Parathyroid adenoma (tissue), 2 donors: Measurements from ENCODE around the gene MOGAT3.

Source experiments
- H2AFZ ChIP-seq: fragments of 300-600 bp; sonication (generic); one replicate; pipeline ENCODE4 v1.7.0; 2017; ENCODE audit warnings: antibody characterized with exemption, mild to moderate bottlenecking
- H3K27ac ChIP-seq: fragments of 300-600 bp; sonication (generic); one replicate; pipeline ENCODE4 v1.7.0; 2017
- H3K27me3 ChIP-seq: fragments of 300-600 bp; sonication (generic); one replicate; pipeline ENCODE4 v1.7.0; 2017; ENCODE audit warnings: low read length; ENCODE audit not compliant: control insufficient read depth, insufficient read depth
- H3K36me3 ChIP-seq: fragments of 300-600 bp; sonication (generic); one replicate; pipeline ENCODE4 v1.7.0; 2017; ENCODE audit warnings: low read length; ENCODE audit not compliant: control insufficient read depth, insufficient read depth
- H3K4me1 ChIP-seq: fragments of 300-600 bp; sonication (generic); one replicate; pipeline ENCODE4 v1.7.0; 2017; ENCODE audit warnings: control low read depth
- H3K4me2 ChIP-seq: fragments of 300-600 bp; sonication (generic); one replicate; pipeline ENCODE4 v1.7.0; 2017; ENCODE audit warnings: low read length
- H3K4me3 ChIP-seq: fragments of 300-600 bp; sonication (generic); one replicate; pipeline ENCODE4 v1.7.0; 2017; ENCODE audit warnings: low read depth, low read length
- H3K79me2 ChIP-seq: fragments of 300-600 bp; sonication (generic); one replicate; pipeline ENCODE4 v1.7.0; 2017; ENCODE audit warnings: control low read depth
- H3K9ac ChIP-seq: fragments of 300-600 bp; sonication (generic); one replicate; pipeline ENCODE4 v1.7.0; 2017; ENCODE audit warnings: mild to moderate bottlenecking
- H3K9me3 ChIP-seq: fragments of 300-600 bp; sonication (generic); one replicate; pipeline ENCODE4 v1.7.0; 2017; ENCODE audit warnings: low read length; ENCODE audit not compliant: control insufficient read depth
- TF ChIP-seq, protein P1 (sequence below): fragments of 300-600 bp; sonication (generic); IDR thresholded peaks from one replicate; pipeline ENCODE4 v1.7.0; 2017; ENCODE audit warnings: antibody characterized with exemption, mild to moderate bottlenecking
- donor health status: primary hyperparathyroidism.

MOGAT3 gene

DNA sequence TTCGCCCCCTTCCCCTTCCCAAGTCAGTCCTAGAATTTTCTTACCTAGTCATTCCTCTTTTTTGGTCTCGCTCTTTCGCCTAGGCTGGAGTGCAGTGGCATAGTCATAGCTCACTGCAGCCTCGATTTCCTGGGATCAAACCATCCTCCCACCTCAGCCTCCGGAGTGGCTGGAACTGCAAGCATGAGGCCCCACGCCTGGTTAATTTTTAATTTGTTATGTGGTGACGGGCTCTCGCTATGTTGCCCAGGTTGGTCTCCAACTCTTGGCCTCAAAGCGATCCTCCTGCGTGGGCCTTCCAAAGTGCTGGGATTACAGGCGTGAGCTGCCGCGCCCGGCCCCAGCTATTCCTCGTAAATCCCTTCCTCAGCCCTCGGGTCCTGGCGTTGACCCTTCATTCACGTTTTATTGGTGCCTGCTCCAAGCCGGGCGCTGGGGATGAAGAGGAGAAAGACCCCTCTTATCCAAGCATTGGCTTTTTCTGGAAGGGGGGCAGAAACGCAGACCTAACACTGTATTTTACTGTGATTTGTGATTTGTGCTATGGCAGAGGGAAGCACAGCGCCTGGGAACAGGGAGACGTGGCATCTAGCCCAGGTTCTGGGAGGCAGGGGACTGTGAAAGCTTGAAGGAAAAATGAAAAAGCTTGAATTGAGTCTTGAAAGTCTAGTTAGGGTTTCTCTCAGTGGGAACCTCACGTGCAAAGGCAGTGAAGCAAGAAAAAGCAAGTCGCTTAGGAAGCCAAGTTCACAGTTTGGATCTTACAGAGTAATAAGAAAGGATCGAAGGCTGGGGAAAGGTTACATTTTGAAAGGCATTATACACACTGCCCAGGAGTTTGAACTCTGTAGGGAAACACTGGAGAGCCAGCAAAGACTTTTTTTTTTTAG, 17.6 kb upstream of the MOGAT3 start:
- H3K4me3 ChIP-seq, result peak overlapping the region; percentile 95
- peak overlapping the region; percentile 6 for H3K9ac ChIP-seq
- H3K9me3 ChIP-seq, result no peaks in the 10 kb centered on the region
- H3K27ac ChIP-seq, result peak overlapping the region; percentile 94
- H2AFZ ChIP-seq, result peak overlapping the region; percentile 91
- H3K27me3 ChIP-seq, result no peaks in the 10 kb centered on the region
- H3K36me3 ChIP-seq, result no peaks in the 10 kb centered on the region
- no peaks in the 10 kb centered on the region for H3K4me1 ChIP-seq
- H3K79me2 ChIP-seq, result peaks cover 38% of the 10 kb centered on the region
- TF ChIP-seq, protein P1, sequence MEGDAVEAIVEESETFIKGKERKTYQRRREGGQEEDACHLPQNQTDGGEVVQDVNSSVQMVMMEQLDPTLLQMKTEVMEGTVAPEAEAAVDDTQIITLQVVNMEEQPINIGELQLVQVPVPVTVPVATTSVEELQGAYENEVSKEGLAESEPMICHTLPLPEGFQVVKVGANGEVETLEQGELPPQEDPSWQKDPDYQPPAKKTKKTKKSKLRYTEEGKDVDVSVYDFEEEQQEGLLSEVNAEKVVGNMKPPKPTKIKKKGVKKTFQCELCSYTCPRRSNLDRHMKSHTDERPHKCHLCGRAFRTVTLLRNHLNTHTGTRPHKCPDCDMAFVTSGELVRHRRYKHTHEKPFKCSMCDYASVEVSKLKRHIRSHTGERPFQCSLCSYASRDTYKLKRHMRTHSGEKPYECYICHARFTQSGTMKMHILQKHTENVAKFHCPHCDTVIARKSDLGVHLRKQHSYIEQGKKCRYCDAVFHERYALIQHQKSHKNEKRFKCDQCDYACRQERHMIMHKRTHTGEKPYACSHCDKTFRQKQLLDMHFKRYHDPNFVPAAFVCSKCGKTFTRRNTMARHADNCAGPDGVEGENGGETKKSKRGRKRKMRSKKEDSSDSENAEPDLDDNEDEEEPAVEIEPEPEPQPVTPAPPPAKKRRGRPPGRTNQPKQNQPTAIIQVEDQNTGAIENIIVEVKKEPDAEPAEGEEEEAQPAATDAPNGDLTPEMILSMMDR, result no peak
- H3K4me2 ChIP-seq, result peak overlapping the region; percentile 99

DNA sequence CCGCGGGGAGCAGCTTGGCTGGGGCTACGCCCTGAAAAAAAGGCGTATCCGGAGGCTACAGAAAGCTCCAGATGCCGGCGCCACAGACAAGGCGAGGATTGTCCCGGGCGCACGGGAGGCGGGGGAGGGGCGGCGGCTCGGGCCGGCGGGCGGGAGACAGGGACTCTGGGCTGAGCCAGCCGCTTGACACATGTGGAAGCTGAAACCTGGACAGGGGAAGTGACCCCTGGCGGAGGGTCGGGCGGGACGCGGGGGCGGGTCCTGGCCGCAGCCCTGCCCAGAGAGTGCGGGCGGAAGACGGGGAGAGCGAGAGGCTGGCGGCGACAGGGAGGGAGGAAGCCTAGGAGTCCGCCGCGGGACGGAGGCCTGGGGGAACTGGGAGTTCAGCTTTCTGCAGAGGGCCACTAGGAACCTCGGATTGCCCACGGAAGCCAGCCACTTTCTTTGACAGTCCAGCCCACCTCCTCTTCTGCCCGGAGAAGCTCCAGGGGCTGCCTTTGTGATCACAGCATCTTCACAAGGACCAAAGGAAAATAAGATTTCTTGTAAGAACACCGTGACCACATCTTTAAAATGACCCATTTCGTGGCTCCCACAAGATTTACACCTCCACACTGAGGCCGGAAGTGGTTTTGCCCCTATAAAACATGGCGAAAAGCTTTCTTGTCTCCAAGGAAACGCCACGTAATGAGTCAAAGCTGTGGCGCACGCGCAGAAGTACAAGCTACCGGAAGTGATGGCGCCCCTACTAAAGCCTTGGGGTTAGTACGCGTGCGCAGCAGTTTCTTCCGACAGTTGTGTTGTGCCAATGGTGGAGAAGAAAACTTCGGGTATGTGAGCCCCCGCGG, 16.8 kb upstream of the MOGAT3 start, which contains the start of the genes PLOD3 and ZNHIT1:
PLOD3 (minus strand) TSS at position 194 of the 848 bp plus-strand sequence. CDS start 307 bp downstream, outside the sequence.
ZNHIT1 (plus strand) TSS at position 778 of the 848 bp plus-strand sequence; CDS start at position 809, 31 bp downstream.
- H2AFZ ChIP-seq, result peak within 1 kb of the TSS; percentile 91
- H3K79me2 ChIP-seq, result peaks cover 33% of the 10 kb centered on the region
- H3K4me3 ChIP-seq, result peak within 1 kb of the TSS; percentile 95
- no peaks in the 10 kb centered on the region for H3K27me3 ChIP-seq
- peak within 1 kb of the TSS; percentile 99 for H3K4me2 ChIP-seq
- peak within 1 kb of the TSS; percentile 94 for H3K27ac ChIP-seq
- TF ChIP-seq, protein P1, result peak; percentile 5
- no peaks in the 10 kb centered on the region for H3K36me3 ChIP-seq
- H3K9ac ChIP-seq, result peak within 1 kb of the TSS; percentile 6
- H3K4me1 ChIP-seq, result no peaks in the 10 kb centered on the region
- H3K9me3 ChIP-seq, result no peaks in the 10 kb centered on the region

DNA sequence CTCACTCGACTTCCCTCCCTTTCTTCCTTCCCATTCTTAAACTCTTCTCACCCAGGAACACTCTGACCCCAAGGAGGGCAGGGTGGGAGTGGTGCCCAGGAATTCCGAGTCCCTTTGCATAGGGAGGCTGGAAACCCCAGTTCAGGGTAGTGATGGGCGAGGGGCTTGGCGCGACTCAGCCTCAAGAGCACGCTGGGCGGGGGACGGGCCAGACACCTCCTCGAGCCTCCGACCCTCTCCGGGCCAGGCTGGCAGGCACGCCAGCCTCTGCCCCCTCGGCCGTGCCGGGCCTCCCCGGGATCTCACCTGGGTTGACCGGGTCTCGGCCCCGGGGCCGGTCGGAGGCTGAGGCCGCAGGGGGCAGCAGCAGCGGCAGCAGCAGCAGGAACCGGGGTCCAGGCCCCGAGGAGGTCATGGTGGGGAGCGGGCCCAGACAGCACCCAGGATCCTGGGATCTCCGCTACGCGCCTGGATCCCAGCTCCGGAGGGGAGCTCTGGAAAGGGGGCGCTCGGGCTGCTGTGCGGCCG, 16.1 kb upstream of the MOGAT3 start:
- H3K27me3 ChIP-seq, result no peaks in the 10 kb centered on the region
- no peak overlapping the region for H3K9ac ChIP-seq
- H3K4me1 ChIP-seq, result no peaks in the 10 kb centered on the region
- peak overlapping the region; percentile 91 for H2AFZ ChIP-seq
- peak overlapping the region; percentile 95 for H3K4me3 ChIP-seq
- H3K9me3 ChIP-seq, result no peaks in the 10 kb centered on the region
- peak overlapping the region; percentile 99 for H3K4me2 ChIP-seq
- H3K36me3 ChIP-seq, result no peaks in the 10 kb centered on the region
- TF ChIP-seq, protein P1, result peak; percentile 20
- H3K79me2 ChIP-seq, result peaks cover 32% of the 10 kb centered on the region
- H3K27ac ChIP-seq, result peak overlapping the region; percentile 94

DNA sequence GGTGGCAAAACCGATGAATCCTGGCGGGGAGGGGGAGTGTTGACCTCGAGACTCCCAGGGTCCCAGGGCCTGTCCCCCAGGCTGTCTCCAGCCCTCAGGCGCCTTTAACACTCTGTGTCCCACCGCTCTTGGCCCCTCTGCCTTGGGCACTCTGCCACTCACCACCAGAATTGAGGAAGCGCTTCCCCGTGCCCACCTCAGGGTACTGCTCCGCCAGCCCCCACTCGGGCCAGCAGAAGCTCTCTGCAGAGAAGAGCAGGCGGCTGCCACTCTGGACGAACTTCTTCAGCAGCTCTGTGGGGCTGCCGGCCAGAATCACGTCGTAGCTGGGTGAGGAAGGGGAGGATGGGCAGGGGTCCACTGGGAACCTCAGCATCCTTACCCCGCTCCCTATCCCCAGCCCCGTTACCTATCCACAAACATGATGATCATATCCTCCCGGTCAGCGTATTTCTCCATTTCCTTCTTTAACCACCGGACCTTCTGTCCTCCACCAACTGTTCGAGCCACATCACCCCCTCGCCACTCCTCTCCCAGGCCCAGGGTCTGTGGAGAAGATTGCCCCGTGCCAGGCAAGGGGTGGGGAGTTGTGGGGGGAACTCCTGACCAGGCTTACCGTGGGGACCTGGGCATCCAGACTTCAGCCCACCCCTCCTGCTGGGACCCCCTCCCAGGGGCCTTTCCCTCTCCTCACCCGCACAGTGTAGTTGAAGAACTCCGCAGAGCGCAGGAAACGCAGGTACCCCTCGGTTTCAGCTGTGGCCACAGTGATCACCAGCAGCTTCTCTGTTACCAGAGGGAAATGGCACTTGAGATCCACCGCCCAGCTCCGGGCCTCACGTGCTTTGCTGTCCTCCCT, 15.4 kb upstream of the MOGAT3 start:
- Histone ChIP-seq H3K9ac (no peak overlapping the region), H3K36me3 (no peaks in the 10 kb centered on the region), H3K9me3 (no peaks in the 10 kb centered on the region), H3K27ac (no peak overlapping the region), H3K79me2 (peaks cover 27% of the 10 kb centered on the region), H3K4me3 (peak overlapping the region; percentile 95), H2AFZ (peak overlapping the region; percentile 91), H3K27me3 (no peaks in the 10 kb centered on the region), H3K4me1 (no peaks in the 10 kb centered on the region), H3K4me2 (peak overlapping the region; percentile 99)
- TF ChIP-seq, protein P1, result no peak
